H1 (cell line): Measurements from ENCODE around the gene PLOD1. TPM values are rescaled to one million over a fixed set of nuclear protein-coding genes. Genes with fewer than 3 reads are reported as not detected.

Experiments used
- CTCF ChIA-PET: fragments of 300-600 bp; sonication (Branson Sonifier 250); formaldehyde crosslinking; loops from one replicate; lab custom pipeline; 2021; ENCODE audit not compliant: partially characterized antibody; lab: Charles Lee
- POLR2A ChIA-PET: fragments of 300-600 bp; sonication (Branson Sonifier 250); formaldehyde crosslinking; loops from one replicate; lab custom pipeline; 2021; ENCODE audit warnings: inconsistent platforms; ENCODE audit not compliant: partially characterized antibody; lab: Charles Lee
- DNase-seq, 2 experiments: peaks; one replicate each; pipeline versions ENCODE4 v3.0.0 to v3.0.0-alpha.2; 2010 to 2022; ENCODE audit warnings: low spot score in 2 of 2, low read depth in 1 of 2, mixed read lengths in 1 of 2
- FAIRE-seq: peaks from 2 replicates; lab custom pipeline; 2011; peaks lifted over from hg19 to GRCh38; lab: Jason Lieb, UNC
- H2AFZ ChIP-seq: 2 replicates; pipeline ENCODE4 v1.8.1; 2012; ENCODE audit warnings: low read length, inconsistent platforms
- H2AK5ac ChIP-seq: 2 replicates; pipeline ENCODE4 v1.6.1; 2013; ENCODE audit warnings: low read depth, low read length
- H2BK120ac ChIP-seq: replicated peaks from 2 replicates; pipeline ENCODE3; 2013; ENCODE audit warnings: low read depth, low read length, inconsistent platforms
- H2BK12ac ChIP-seq: 2 replicates; pipeline ENCODE4 v1.6.1; 2013; ENCODE audit warnings: low read depth, low read length
- H2BK15ac ChIP-seq: 2 replicates; pipeline ENCODE4 v1.6.1; 2013; ENCODE audit warnings: low read length
- H2BK20ac ChIP-seq: 2 replicates; pipeline ENCODE4 v1.6.1; 2013; ENCODE audit warnings: low read length
- H2BK5ac ChIP-seq: 2 replicates; pipeline ENCODE4 v1.6.1; 2013; ENCODE audit warnings: low read depth, low read length
- H3K14ac ChIP-seq: 2 replicates; pipeline ENCODE4 v1.6.1; 2013; ENCODE audit warnings: inconsistent platforms; ENCODE audit not compliant: insufficient read length
- H3K18ac ChIP-seq: 2 replicates; pipeline ENCODE4 v1.6.1; 2013; ENCODE audit warnings: low read length; ENCODE audit errors: extremely low read depth
- H3K23ac ChIP-seq: 2 replicates; pipeline ENCODE4 v1.6.1; 2013; ENCODE audit warnings: inconsistent platforms; ENCODE audit not compliant: insufficient read length
- H3K23me2 ChIP-seq: 2 replicates; pipeline ENCODE4 v1.6.1; 2013; ENCODE audit warnings: low read depth, low read length
- H3K27ac ChIP-seq: 2 replicates; pipeline ENCODE4 v1.6.1; 2011; ENCODE audit warnings: low read depth, low read length, inconsistent platforms
- H3K27me3 ChIP-seq, 4 experiments: replicated peaks in 1 of 4; 1 replicate in 1 of 4; 2 replicates in 3 of 4; pipeline versions ENCODE4 v1.6.1 to v1.8.1; 2011 to 2013; ENCODE audit warnings: low read length in 3 of 4, mild to moderate bottlenecking in 3 of 4, inconsistent platforms in 2 of 4, mixed read lengths in 2 of 4, moderate library complexity in 1 of 4; ENCODE audit not compliant: control insufficient read depth in 3 of 4, insufficient read depth in 3 of 4; ENCODE audit errors: extremely low read depth in 1 of 4
- H3K36me3 ChIP-seq, 4 experiments: 2 replicates each; pipeline versions ENCODE4 v1.6.1 to v1.8.1; 2011 to 2013; ENCODE audit warnings: mild to moderate bottlenecking in 4 of 4, low read length in 3 of 4, moderate library complexity in 2 of 4, control low read depth in 1 of 4, inconsistent platforms in 1 of 4; ENCODE audit not compliant: insufficient read depth in 4 of 4, control insufficient read depth in 2 of 4
- H3K4ac ChIP-seq: replicated peaks from 2 replicates; pipeline ENCODE3; 2013; ENCODE audit warnings: low read length, low read depth, mixed read lengths, inconsistent platforms; ENCODE audit not compliant: insufficient read length
- H3K4me1 ChIP-seq, 4 experiments: replicated peaks in 1 of 4; 1 replicate in 1 of 4; 2 replicates in 3 of 4; pipeline versions ENCODE4 v1.6.1 to v1.8.1; 2011 to 2013; ENCODE audit warnings: low read length in 3 of 4, inconsistent platforms in 2 of 4, mixed read lengths in 1 of 4; ENCODE audit not compliant: insufficient read depth in 4 of 4, control insufficient read depth in 3 of 4
- H3K4me2 ChIP-seq, 2 experiments: 2 replicates each; pipeline versions ENCODE4 v1.6.1 to v1.8.1; 2011 to 2013; ENCODE audit warnings: low read depth in 2 of 2, low read length in 2 of 2, control low read depth in 1 of 2, inconsistent platforms in 1 of 2, mild to moderate bottlenecking in 1 of 2; ENCODE audit not compliant: insufficient read depth in 1 of 2
- H3K4me3 ChIP-seq, 4 experiments: fragments of 200-600, 300-600 bp in 1 of 4; sonication (generic), shearing (Covaris generic), sonication (Bioruptor Twin) in 1 of 4; 2 replicates each; pipeline versions ENCODE4 v1.5.1 to v1.8.1; 2011 to 2016; ENCODE audit warnings: low read length in 4 of 4, low read depth in 3 of 4, control low read depth in 2 of 4, inconsistent platforms in 2 of 4, mild to moderate bottlenecking in 2 of 4, mixed read lengths in 1 of 4, moderate library complexity in 1 of 4; ENCODE audit not compliant: insufficient read depth in 2 of 4; ENCODE audit errors: extremely low read depth in 1 of 4
- H3K56ac ChIP-seq: replicated peaks from 2 replicates; pipeline ENCODE3; 2013; ENCODE audit warnings: low read depth, mild to moderate bottlenecking, mixed read lengths, low read length, inconsistent platforms; ENCODE audit not compliant: insufficient read length
- H3K79me1 ChIP-seq: 2 replicates; pipeline ENCODE4 v1.6.1; 2013; ENCODE audit warnings: low read depth, low read length, control low read depth
- H3K79me2 ChIP-seq, 2 experiments: 2 replicates each; pipeline versions ENCODE4 v1.6.1 to v1.8.1; 2012 to 2013; ENCODE audit warnings: low read length in 2 of 2, mild to moderate bottlenecking in 2 of 2, inconsistent platforms in 1 of 2; ENCODE audit not compliant: insufficient read depth in 2 of 2, control insufficient read depth in 1 of 2
- H3K9ac ChIP-seq, 4 experiments: replicated peaks in 1 of 4; 1 replicate in 1 of 4; 2 replicates in 3 of 4; pipeline versions ENCODE4 v1.6.1 to v1.8.1; 2011 to 2013; ENCODE audit warnings: low read depth in 3 of 4, low read length in 3 of 4, control low read depth in 2 of 4, mild to moderate bottlenecking in 2 of 4, moderate library complexity in 2 of 4, inconsistent platforms in 1 of 4; ENCODE audit errors: extremely low read depth in 1 of 4
- H3K9me3 ChIP-seq, 2 experiments: 2 replicates each; pipeline versions ENCODE4 v1.6.1 to v1.8.1; 2012 to 2013; ENCODE audit warnings: mild to moderate bottlenecking in 2 of 2, moderate library complexity in 2 of 2, control low read depth in 1 of 2, inconsistent platforms in 1 of 2, low read depth in 1 of 2, low read length in 1 of 2, mixed read lengths in 1 of 2; ENCODE audit not compliant: insufficient read depth in 2 of 2
- H4K20me1 ChIP-seq, 2 experiments: replicated peaks in 1 of 2; 2 replicates each; pipeline versions ENCODE3 to v1.8.1; 2011 to 2013; ENCODE audit warnings: inconsistent platforms in 2 of 2, low read length in 2 of 2, mild to moderate bottlenecking in 1 of 2; ENCODE audit not compliant: insufficient read depth in 2 of 2, control insufficient read depth in 1 of 2
- H4K5ac ChIP-seq: 2 replicates; pipeline ENCODE4 v1.6.1; 2013; ENCODE audit warnings: low read length, low read depth, mixed read lengths, inconsistent platforms; ENCODE audit not compliant: insufficient read length
- H4K8ac ChIP-seq: 2 replicates; pipeline ENCODE4 v1.8.0; 2013; ENCODE audit warnings: mild to moderate bottlenecking, moderate library complexity, low read length, inconsistent platforms; ENCODE audit not compliant: insufficient read depth; ENCODE audit errors: extremely low read depth
- H4K91ac ChIP-seq: replicated peaks from 2 replicates; pipeline ENCODE3; 2013; ENCODE audit warnings: low read length, mixed read lengths, inconsistent platforms; ENCODE audit not compliant: insufficient read length
- ASH2L ChIP-seq: fragments of 200-600, 300-600 bp; sonication (generic); IDR thresholded peaks from one replicate; pipeline ENCODE4 v1.7.1; 2017; ENCODE audit warnings: low read length
- CEBPB ChIP-seq: IDR thresholded peaks from 2 replicates; pipeline ENCODE4 v1.6.1; 2012; ENCODE audit warnings: low read depth, low read length
- EZH2 ChIP-seq: fragments of 200-600 bp; sonication (generic); IDR thresholded peaks from 2 replicates; pipeline ENCODE4 v1.7.1; 2012; ENCODE audit warnings: low read depth, mild to moderate bottlenecking, moderate library complexity, low read length, inconsistent platforms; ENCODE audit not compliant: severe bottlenecking
- HDAC2 ChIP-seq, 2 experiments: fragments of 300-600 bp in 1 of 2; sonication (generic) in 1 of 2; IDR thresholded peaks; 2 replicates each; pipeline ENCODE4 v1.6.1; 2011 to 2012; ENCODE audit warnings: low read depth in 2 of 2, low read length in 2 of 2, mild to moderate bottlenecking in 2 of 2, moderate library complexity in 2 of 2, borderline replicate concordance in 1 of 2, inconsistent platforms in 1 of 2
- HDAC6 ChIP-seq: IDR thresholded peaks from one replicate; pipeline ENCODE4 v1.7.1; 2012; ENCODE audit warnings: low read depth, mild to moderate bottlenecking, inconsistent platforms, low read length, moderate library complexity
- RAD21 ChIP-seq, 2 experiments: IDR thresholded peaks in 1 of 2; conservative IDR thresholded peaks in 1 of 2; 2 replicates each; pipeline ENCODE4 v1.6.1; 2011; ENCODE audit warnings: low read depth in 2 of 2, low read length in 2 of 2, improper control_type of control experiment in 1 of 2, inconsistent platforms in 1 of 2, mild to moderate bottlenecking in 1 of 2, moderate library complexity in 1 of 2
- RXRA ChIP-seq: IDR thresholded peaks from 2 replicates; pipeline ENCODE4 v1.6.1; 2011; ENCODE audit warnings: low read depth, mild to moderate bottlenecking, low read length, moderate library complexity; ENCODE audit not compliant: insufficient read depth
- SRF ChIP-seq: IDR thresholded peaks from 2 replicates; pipeline ENCODE4 v1.6.1; 2011; ENCODE audit warnings: mild to moderate bottlenecking, low read depth, low read length, moderate library complexity
- TCF12 ChIP-seq: IDR thresholded peaks from 2 replicates; pipeline ENCODE4 v1.6.1; 2011; ENCODE audit warnings: low read depth, mild to moderate bottlenecking, low read length
- WGBS, 2 experiments: shearing (Covaris generic) in 1 of 2; methylation state at CpG; one replicate each; pipeline versions ENCODE4 v1.1.6 to v1.1.7; 2013 to 2015; ENCODE audit warnings: low lambda C conversion rate in 2 of 2, mixed read lengths in 2 of 2, inconsistent platforms in 1 of 2, low coverage in 1 of 2, missing lambda C conversion rate in 1 of 2; ENCODE audit not compliant: insufficient replicate concordance in 2 of 2, insufficient coverage in 1 of 2, insufficient read length in 1 of 2; ENCODE audit errors: extremely low coverage in 1 of 2, missing lambda C conversion rate in 1 of 2; 5-methylcytosine and 5-hydroxymethylcytosine counted together
- polyA plus RNA-seq, 7 experiments: library from polyadenylated mRNA; depleted of rRNA in 3 of 7; stranded (reverse) in 5 of 7; unstranded in 2 of 7; fragments of >200 nt in 5 of 7; fragments of 200-250 nt in 2 of 7; gene quantifications; 1 replicate in 5 of 7; 2 replicates in 1 of 7; 4 replicates in 1 of 7; pipeline versions ENCODE4 v1.2.1 to v1.2.3, GENCODE V29; 2011 to 2013; ENCODE audit warnings: missing spikeins in 2 of 7, mixed read lengths in 2 of 7
- total RNA-seq: library from RNA; stranded (reverse); fragmentation: NEBNext Ultra II Directional; extraction: Animal tissue kit (Norgen Biotek cat#: 25700); gene quantifications from 2 replicates; pipeline ENCODE4 v1.2.1, GENCODE V29; 2021
- TF ChIP-seq, protein P1 (sequence below): IDR thresholded peaks from 2 replicates; pipeline ENCODE4 v1.6.1; 2011; ENCODE audit warnings: low read depth, mild to moderate bottlenecking, low read length; ENCODE audit not compliant: insufficient read depth

Gene PLOD1
- total and polyA plus RNA-seq, 2 of the 8 experiments (the other 6 are each of a cell fraction or from before 2014, with no cell fraction given): 44.9 to 51.8 TPM

DNA sequence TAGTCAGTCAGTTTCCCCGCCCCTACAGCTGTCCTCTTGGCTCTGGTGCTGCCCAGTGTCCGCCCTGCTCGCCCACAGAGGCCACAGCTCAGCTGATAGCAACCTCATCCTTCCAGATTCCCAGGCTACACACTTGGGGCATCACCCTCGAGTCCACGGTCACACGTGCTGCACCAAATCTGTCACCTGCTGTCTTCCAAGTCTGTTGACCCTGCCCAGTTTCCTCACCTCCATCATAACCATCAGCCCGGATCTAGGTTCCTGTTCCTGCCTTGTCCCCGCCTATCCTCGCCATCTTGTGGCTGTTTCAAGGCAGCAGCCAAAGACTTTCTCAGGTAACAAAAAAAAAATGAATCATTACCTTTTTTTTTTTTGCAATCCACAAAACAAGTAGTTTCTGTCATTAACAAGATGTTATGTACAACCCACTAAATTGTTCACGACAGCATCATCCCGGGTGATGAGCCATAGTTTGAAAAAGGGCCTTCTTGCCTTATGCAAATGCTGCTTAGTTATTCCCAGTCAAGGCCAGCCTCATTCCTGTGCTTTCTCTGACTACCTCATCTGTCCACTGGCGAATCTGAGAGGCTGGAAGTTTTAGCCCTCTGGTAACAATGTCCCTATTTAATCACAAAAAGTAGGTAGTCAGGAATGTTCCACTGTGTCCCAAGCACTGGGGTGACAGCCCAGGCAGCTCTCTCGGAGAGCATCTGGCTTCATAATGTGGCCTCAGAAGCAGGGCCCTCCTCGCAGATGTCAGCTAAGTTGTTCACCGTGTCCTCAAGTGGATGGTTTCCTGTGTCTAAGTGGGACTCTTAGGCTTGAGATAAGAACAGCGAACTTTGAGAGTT lies 79.8 kb downstream of the PLOD1 start:
- FAIRE-seq: no peak
- no peak for TF ChIP-seq CEBPB
- TF ChIP-seq RXRA: no peak
- no peak for TF ChIP-seq EZH2
- TF ChIP-seq, protein P1, sequence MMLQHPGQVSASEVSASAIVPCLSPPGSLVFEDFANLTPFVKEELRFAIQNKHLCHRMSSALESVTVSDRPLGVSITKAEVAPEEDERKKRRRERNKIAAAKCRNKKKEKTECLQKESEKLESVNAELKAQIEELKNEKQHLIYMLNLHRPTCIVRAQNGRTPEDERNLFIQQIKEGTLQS: no peak
- TF ChIP-seq HDAC6: no peak
- no peak for TF ChIP-seq SRF
- peak in 1 of 2 experiments; percentile 45; a peak in 2 of 4 replicates for TF ChIP-seq RAD21 (IDR thresholded peaks at IDR 0.05 in 1 of 2, conservative IDR thresholded peaks at IDR 0.05 in 1 of 2; ENCODE audit: low read depth in 2 of 2, low read length in 2 of 2)
- no peak for TF ChIP-seq TCF12
- TF ChIP-seq ASH2L: no peak
- TF ChIP-seq HDAC2 (IDR thresholded peaks at IDR 0.05; ENCODE audit: borderline replicate concordance in 1 of 2, low read depth in 2 of 2, low read length in 2 of 2): no peak

More for the DNA sequence above, 79.8 kb downstream of the PLOD1 start:
- no peak for DNase-seq
- Histone ChIP-seq H3K23ac (no peak overlapping the region), H2BK5ac (no peak overlapping the region), H3K23me2 (no peaks in the 10 kb centered on the region; the same call in 1 of the 2 replicates), H3K79me2 (no peaks in the 10 kb centered on the region), H4K91ac (no peak overlapping the region), H2BK120ac (no peak overlapping the region), H4K8ac (no peak overlapping the region), H3K4me2 (no peak overlapping the region), H3K4ac (no peak overlapping the region), H3K36me3 (peaks cover 20 to 35% (median 32%) of the 10 kb centered on the region in 4 experiments; a peak in 6 of 8 replicates), H3K27ac (0 out of 2 replicates have a peak overlapping the region, but pooled peaks have one; percentile 7), H2BK12ac (0 out of 2 replicates have a peak overlapping the region, but pooled peaks have one; percentile 27), H3K27me3 (no peaks in the 10 kb centered on the region), H3K4me1 (no peaks in the 10 kb centered on the region), H4K20me1 (peaks cover 0 to 5% of the 10 kb centered on the region in 2 experiments), H3K9ac (no peak overlapping the region), H3K79me1 (no peaks in the 10 kb centered on the region; the same call in 1 of the 2 replicates), H3K18ac (no peak overlapping the region), H2AFZ (no peak overlapping the region), H3K9me3 (no peaks in the 10 kb centered on the region), H3K14ac (no peak overlapping the region), H2BK15ac (no peak overlapping the region), H2AK5ac (no peak overlapping the region), H3K4me3 (no peak overlapping the region), H3K56ac (no peak overlapping the region), H2BK20ac (no peak overlapping the region), H4K5ac (no peak overlapping the region)
- ChIA-PET POLR2A (interaction anchor here (0.6 to 1.2 kb wide), 5 partner anchors 24 to 196 kb away, joined by 3 to 5 read pairs (median 4); no protein-coding TSS in a partner anchor), CTCF (interaction anchor here (0.6 to 3.9 kb wide), 4 partner anchors 17 to 145 kb away, joined by 3 to 13 read pairs (median 3); no protein-coding TSS in a partner anchor)
- WGBS, 2 experiments: 88% methylated on average over 16 of the region's 16 CpGs; no CpG with 5 or more reads in 1 of the 2 experiments
